ENCODE data around the gene CAMKK1.

CAMKK1 gene

GRCh38 chr17:3917391-3917931 is 24.6 kb upstream of the CAMKK1 start:
- no peak for DNase-seq

- DNase-seq: no peak
These were observed 24.0 kb upstream of the CAMKK1 start for GRCh38 chr17:3916825-3917224.

- DNase-seq: no peak
These were observed 23.3 kb upstream of the CAMKK1 start, which contains the start of gene P2RX1 for GRCh38 chr17:3915995-3916696. Gene P2RX1 (minus strand): TSS chr17:3916465. CDS start chr17:3916225, 240 bp downstream.

- DNase-seq: no peak
These were observed 22.7 kb upstream of the CAMKK1 start for GRCh38 chr17:3915581-3915994.

GRCh38 chr17:3914312-3914670 is 21.4 kb upstream of the CAMKK1 start:
- no peak for DNase-seq

GRCh38 chr17:3913531-3914311 is 20.9 kb upstream of the CAMKK1 start:
- DNase-seq: peak; percentile 68

- DNase-seq: no peak
These were observed 20.0 kb upstream of the CAMKK1 start for GRCh38 chr17:3912827-3913226.

- DNase-seq: no peak
These were observed 18.6 kb upstream of the CAMKK1 start for GRCh38 chr17:3911271-3912053.

- no peak for DNase-seq
These were observed 17.8 kb upstream of the CAMKK1 start for GRCh38 chr17:3910420-3911270.

GRCh38 chr17:3909257-3909656 is 16.4 kb upstream of the CAMKK1 start:
- DNase-seq: no peak

GRCh38 chr17:3907483-3908216 is 14.8 kb upstream of the CAMKK1 start:
- no peak for DNase-seq

- DNase-seq: no peak
These were observed 14.0 kb upstream of the CAMKK1 start for GRCh38 chr17:3906881-3907280.

- DNase-seq: no peak
These were observed 12.2 kb upstream of the CAMKK1 start for GRCh38 chr17:3905017-3905520.

- no peak for DNase-seq
These were observed 11.6 kb upstream of the CAMKK1 start for GRCh38 chr17:3904501-3904900.

- DNase-seq: no peak
These were observed 11.0 kb upstream of the CAMKK1 start for GRCh38 chr17:3903881-3904290.

- no peak for DNase-seq
These were observed 10.4 kb upstream of the CAMKK1 start for GRCh38 chr17:3903051-3903825.

GRCh38 chr17:3900646-3901045 is 7.8 kb upstream of the CAMKK1 start:
- no peak for DNase-seq

GRCh38 chr17:3897731-3898130 is 4.9 kb upstream of the CAMKK1 start:
- DNase-seq: no peak

GRCh38 chr17:3896968-3897235 is 4.0 kb upstream of the CAMKK1 start:
- no peak for DNase-seq
